GM19351 (cell line): ENCODE data around the gene GRIA3.
"Not testable (repeated sequence)": the region's sequence is repeated elsewhere in the genome, so short reads cannot be mapped to it uniquely, and the experiment has no call there.

ENCODE experiments used
- ATAC-seq: cut with Tn5 transposase; IDR thresholded peaks from one replicate; pipeline ENCODE4 v1.9.1; 2021; ENCODE audit warnings: mild to moderate bottlenecking, moderate library complexity; ENCODE audit not compliant: unreplicated experiment

The GRIA3 gene

DNA sequence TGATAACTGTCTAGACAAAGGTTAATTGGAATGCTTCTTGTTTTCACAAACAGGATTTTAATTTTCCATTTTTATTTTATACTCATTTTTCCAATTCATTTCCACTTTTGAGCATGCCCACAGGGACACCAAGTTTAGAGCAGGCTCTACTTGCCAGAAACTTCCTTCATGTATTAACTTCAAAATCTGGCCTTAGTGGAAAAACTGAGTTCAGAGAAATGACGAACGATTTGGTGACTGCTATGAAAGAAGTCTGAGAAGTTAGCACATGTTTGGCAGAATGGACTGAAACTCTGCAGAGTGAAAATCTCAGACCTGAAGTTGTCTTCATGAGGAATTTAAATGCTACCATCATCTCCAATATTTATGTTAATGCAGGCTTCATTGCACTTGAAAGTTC lies 334.7 kb downstream of the GRIA3 start:
- no peak for ATAC-seq

DNA sequence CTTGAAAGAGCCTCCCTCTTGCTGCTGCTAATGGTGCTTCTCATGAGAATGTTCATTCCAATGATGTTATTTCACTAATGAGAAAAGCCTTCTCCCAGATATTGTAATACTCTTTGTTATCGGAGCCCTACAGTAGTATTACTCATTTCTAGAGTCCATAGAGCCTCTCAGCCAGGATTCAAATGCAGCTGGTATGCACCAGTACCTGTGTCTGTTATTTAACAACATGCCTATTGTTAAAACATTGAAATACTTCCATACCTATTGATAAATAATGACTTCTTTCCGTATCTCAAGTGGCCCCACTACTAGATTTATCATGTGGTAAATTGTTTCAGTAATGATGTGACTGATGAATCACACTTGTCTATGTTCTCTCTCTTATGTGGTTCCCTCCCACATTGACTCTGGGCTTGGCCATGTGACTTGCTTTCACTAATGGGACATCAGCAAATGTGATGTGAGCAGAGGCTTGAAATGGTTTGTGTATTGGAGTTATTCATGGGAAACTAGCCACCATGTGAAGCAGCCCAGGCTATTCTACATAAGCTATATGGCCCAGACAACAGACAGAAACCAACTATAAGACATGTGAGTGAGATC lies 341.1 kb downstream of the GRIA3 start:
- no peak for ATAC-seq

DNA sequence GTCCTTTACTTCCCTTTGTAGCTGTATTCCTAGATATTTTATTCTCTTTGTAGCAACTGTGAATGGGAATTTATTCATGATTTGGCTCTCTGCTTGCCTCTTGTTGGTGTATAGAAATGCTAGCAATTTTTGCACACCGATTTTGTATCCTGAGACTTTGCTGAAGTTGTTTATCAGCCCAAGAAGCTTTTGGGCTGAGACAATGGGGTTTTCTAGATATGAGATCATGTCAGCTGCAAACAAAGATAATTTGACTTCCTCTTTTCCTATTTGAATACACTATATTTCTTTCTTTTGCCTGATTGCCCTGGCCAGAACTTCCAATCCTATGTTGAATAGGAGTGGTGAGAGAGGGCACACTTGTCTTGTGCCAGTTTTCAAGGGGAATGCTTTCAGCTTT lies 346.6 kb downstream of the GRIA3 start:
- not testable (repeated sequence) for ATAC-seq
